ENCODE data around the gene RSBN1L. TPM values are rescaled to one million over a fixed set of nuclear protein-coding genes. Genes with fewer than 3 reads are reported as not detected.

RSBN1L gene
- polyA plus RNA-seq, 1 donor (not counting 4 experiments of a cell fraction or from before 2014, with no cell fraction given), result 9.6 TPM

DNA sequence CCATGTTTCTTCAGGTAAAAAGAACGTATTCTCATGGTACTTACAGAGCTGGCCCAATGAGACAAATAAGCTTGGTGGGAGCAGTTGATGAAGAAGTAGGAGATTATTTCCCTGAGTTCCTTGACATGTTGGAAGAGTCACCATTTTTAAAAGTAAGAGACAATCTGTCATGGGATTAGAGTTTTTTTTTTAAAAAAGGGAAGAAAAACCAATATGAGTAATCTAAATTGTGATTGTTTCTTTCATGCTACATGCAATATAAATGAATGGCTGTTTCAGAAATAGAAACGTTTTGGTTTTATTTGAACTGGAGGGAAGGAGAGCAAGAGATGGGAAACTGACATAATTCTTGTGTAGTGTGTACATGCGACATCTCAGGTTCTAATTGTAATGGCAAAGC is 69.2 kb downstream of the RSBN1L start:
- dilution Hi-C loops (cut with MboI; ENCODE audit: extremely low pct_ligation_motif_present, low sequenced_read_pairs), result no loop called here
- H2AFZ ChIP-seq (ENCODE audit: control insufficient read depth, low read length), result no peak overlapping the region
- H3K27me3 ChIP-seq (ENCODE audit: control insufficient read depth, extremely low read depth, insufficient read depth, low read length), result no peaks in the 10 kb centered on the region
- H3K9ac ChIP-seq (ENCODE audit: control insufficient read depth, extremely low read depth, insufficient read depth, low read length), result no peak overlapping the region
- no peak overlapping the region for H3K27ac ChIP-seq (ENCODE audit: control insufficient read depth, insufficient read depth, low read length)
- peaks cover 4% of the 10 kb centered on the region for H3K79me2 ChIP-seq (ENCODE audit: control insufficient read depth, insufficient read depth, low read length)
- no peaks in the 10 kb centered on the region for H3K9me1 ChIP-seq (ENCODE audit: control insufficient read depth, extremely low read depth, insufficient read depth, low read length)
- no peaks in the 10 kb centered on the region for H3K9me3 ChIP-seq (ENCODE audit: control insufficient read depth, low read depth, low read length)
- H3K36me3 ChIP-seq (ENCODE audit: control insufficient read depth in 2 of 2, extremely low read depth in 1 of 2, insufficient read depth in 2 of 2, low read length in 2 of 2), result no peaks in the 10 kb centered on the region
- H3K4me2 ChIP-seq (ENCODE audit: control insufficient read depth, extremely low read depth, insufficient read depth, low read depth, low read length), result no peak overlapping the region
- no peaks in the 10 kb centered on the region for H3K4me1 ChIP-seq (ENCODE audit: control insufficient read depth, extremely low read depth, insufficient read depth, low read length)
- FAIRE-seq (no peak), DNase-seq (ENCODE audit: low read depth, low spot score) (no peak)
- TF ChIP-seq, protein P1, sequence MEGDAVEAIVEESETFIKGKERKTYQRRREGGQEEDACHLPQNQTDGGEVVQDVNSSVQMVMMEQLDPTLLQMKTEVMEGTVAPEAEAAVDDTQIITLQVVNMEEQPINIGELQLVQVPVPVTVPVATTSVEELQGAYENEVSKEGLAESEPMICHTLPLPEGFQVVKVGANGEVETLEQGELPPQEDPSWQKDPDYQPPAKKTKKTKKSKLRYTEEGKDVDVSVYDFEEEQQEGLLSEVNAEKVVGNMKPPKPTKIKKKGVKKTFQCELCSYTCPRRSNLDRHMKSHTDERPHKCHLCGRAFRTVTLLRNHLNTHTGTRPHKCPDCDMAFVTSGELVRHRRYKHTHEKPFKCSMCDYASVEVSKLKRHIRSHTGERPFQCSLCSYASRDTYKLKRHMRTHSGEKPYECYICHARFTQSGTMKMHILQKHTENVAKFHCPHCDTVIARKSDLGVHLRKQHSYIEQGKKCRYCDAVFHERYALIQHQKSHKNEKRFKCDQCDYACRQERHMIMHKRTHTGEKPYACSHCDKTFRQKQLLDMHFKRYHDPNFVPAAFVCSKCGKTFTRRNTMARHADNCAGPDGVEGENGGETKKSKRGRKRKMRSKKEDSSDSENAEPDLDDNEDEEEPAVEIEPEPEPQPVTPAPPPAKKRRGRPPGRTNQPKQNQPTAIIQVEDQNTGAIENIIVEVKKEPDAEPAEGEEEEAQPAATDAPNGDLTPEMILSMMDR (optimal IDR thresholded peaks at IDR 0.05 in 1 of 3, IDR thresholded peaks at IDR 0.05 in 1 of 3, conservative IDR thresholded peaks at IDR 0.05 in 1 of 3; ENCODE audit: extremely low read depth in 1 of 3, insufficient read depth in 2 of 3, low read length in 3 of 3), result no peak
- no peak for TF ChIP-seq EZH2 (IDR thresholded peaks at IDR 0.05; ENCODE audit: low read length)
- H3K4me3 ChIP-seq (ENCODE audit: control insufficient read depth in 2 of 3, extremely low read depth in 1 of 3, insufficient read depth in 2 of 3, low read depth in 1 of 3, low read length in 3 of 3), result no peak overlapping the region
- no peaks in the 10 kb centered on the region for H4K20me1 ChIP-seq (ENCODE audit: control insufficient read depth, extremely low read depth, insufficient read depth, low read length)

DNA sequence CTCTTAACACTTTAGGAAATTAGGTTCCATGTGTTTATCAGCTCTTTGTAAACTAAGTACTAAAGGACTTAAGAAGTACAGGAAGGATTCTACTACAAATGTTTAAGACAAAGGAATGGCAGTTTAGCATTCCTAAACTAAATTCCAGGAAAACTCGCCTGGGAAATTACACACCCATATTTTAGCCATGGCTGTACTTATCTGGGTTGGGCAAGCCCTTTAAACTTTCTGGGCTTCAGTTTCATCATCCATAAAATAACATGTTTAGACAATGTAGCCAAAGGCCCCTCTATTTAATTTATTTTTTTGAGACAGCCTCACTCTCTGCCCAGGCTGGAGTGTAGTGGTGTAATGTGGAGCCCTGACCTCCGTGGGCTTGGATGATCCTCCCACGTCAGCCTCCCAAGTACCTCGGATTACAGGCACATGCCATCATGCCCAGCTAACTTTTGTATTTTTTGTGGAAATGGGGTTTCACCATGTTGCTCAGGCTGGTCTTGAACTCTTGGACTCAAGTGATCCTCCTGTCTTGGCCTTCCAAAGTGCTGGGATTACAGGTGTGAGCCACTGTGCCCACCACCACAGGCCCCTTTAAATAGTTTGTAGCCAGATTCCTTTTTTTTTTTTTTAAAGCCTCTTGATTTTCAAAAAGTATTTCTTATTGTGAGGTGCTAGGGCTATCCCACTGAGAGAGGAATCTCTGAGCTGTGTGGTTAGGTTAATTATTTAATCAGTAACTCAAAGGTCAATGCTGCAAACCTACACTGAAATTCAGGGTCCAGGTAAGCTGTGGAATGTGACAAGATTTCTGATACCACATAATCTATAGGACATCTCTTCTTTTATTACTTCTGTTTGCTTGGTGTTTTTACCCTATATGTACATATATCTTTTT is 69.9 kb downstream of the RSBN1L start:
- no peaks in the 10 kb centered on the region for H3K4me1 ChIP-seq (ENCODE audit: control insufficient read depth, extremely low read depth, insufficient read depth, low read length)
- no peaks in the 10 kb centered on the region for H4K20me1 ChIP-seq (ENCODE audit: control insufficient read depth, extremely low read depth, insufficient read depth, low read length)
- no peak for TF ChIP-seq EZH2 (IDR thresholded peaks at IDR 0.05; ENCODE audit: low read length)
- TF ChIP-seq, protein P1 (optimal IDR thresholded peaks at IDR 0.05 in 1 of 3, IDR thresholded peaks at IDR 0.05 in 1 of 3, conservative IDR thresholded peaks at IDR 0.05 in 1 of 3; ENCODE audit: extremely low read depth in 1 of 3, insufficient read depth in 2 of 3, low read length in 3 of 3), result no peak
- DNase-seq (ENCODE audit: low read depth, low spot score) (no peak), FAIRE-seq (no peak)
- H3K27me3 ChIP-seq (ENCODE audit: control insufficient read depth, extremely low read depth, insufficient read depth, low read length), result no peaks in the 10 kb centered on the region
- peaks cover 2% of the 10 kb centered on the region for H3K79me2 ChIP-seq (ENCODE audit: control insufficient read depth, insufficient read depth, low read length)
- H3K4me3 ChIP-seq (ENCODE audit: control insufficient read depth in 2 of 3, extremely low read depth in 1 of 3, insufficient read depth in 2 of 3, low read depth in 1 of 3, low read length in 3 of 3), result no peak overlapping the region
- H3K9ac ChIP-seq (ENCODE audit: control insufficient read depth, extremely low read depth, insufficient read depth, low read length), result no peak overlapping the region
- no peak overlapping the region for H3K27ac ChIP-seq (ENCODE audit: control insufficient read depth, insufficient read depth, low read length)
- H3K36me3 ChIP-seq (ENCODE audit: control insufficient read depth in 2 of 2, extremely low read depth in 1 of 2, insufficient read depth in 2 of 2, low read length in 2 of 2), result no peaks in the 10 kb centered on the region
- H2AFZ ChIP-seq (ENCODE audit: control insufficient read depth, low read length), result no peak overlapping the region
- no peaks in the 10 kb centered on the region for H3K9me3 ChIP-seq (ENCODE audit: control insufficient read depth, low read depth, low read length)
- no peak overlapping the region for H3K4me2 ChIP-seq (ENCODE audit: control insufficient read depth, extremely low read depth, insufficient read depth, low read depth, low read length)
- H3K9me1 ChIP-seq (ENCODE audit: control insufficient read depth, extremely low read depth, insufficient read depth, low read length), result no peaks in the 10 kb centered on the region
- dilution Hi-C loops (cut with MboI; ENCODE audit: extremely low pct_ligation_motif_present, low sequenced_read_pairs), result no loop called here

All from keratinocyte (primary cell).